ENCODE results near the gene RASA3. TPM values are rescaled to one million over a fixed set of nuclear protein-coding genes. Genes with fewer than 3 reads are reported as not detected.
A peak's percentile ranks its signal among the peaks of the same experiment; 100 is the strongest.
"Not testable (repeated sequence)": the region's sequence is repeated elsewhere in the genome, so short reads cannot be mapped to it uniquely, and the experiment has no call there.

RASA3 gene
- total RNA-seq, 2 donors from 2014 or later = 39.4 to 44.1 TPM

- Mint-ChIP-seq H3K27ac (peak overlapping the region; percentile 42 to 85), H3K36me3 (peaks cover 5 to 10% of the 10 kb centered on the region in 2 donors)
- DNase-seq (ENCODE audit: low spot score in 2 of 2) = no peak
Measured at GRCh38 chr13:114078461-114079451, 53.7 kb downstream of the RASA3 start.

GRCh38 chr13:114077933-114078325, 54.5 kb downstream of the RASA3 start:
- peaks cover 5 to 10% of the 10 kb centered on the region in 2 donors for H3K36me3 Mint-ChIP-seq
- no peaks in the 10 kb centered on the region for H3K9me3 Mint-ChIP-seq
- ATAC-seq = no peak
- DNase-seq (ENCODE audit: low spot score in 2 of 2) = no peak
- peak overlapping the region; percentile 32 to 85 for H3K27ac Mint-ChIP-seq

More at GRCh38 chr13:114078461-114079451, 53.7 kb downstream of the RASA3 start:
- no peaks in the 10 kb centered on the region for H3K9me3 Mint-ChIP-seq
- ATAC-seq = peak; percentile 33 to 49

GRCh38 chr13:114077099-114077932, 55.1 kb downstream of the RASA3 start:
- ATAC-seq (no peak), DNase-seq (ENCODE audit: low spot score in 2 of 2) (no peak)
- peak overlapping the region; percentile 32 to 85 for H3K27ac Mint-ChIP-seq
- no peaks in the 10 kb centered on the region for H3K9me3 Mint-ChIP-seq
- peaks cover 9 to 14% of the 10 kb centered on the region in 2 donors for H3K36me3 Mint-ChIP-seq

GRCh38 chr13:114076329-114077090, 55.9 kb downstream of the RASA3 start:
- no peaks in the 10 kb centered on the region for H3K9me3 Mint-ChIP-seq
- H3K36me3 Mint-ChIP-seq = peaks cover 17 to 18% of the 10 kb centered on the region in 2 donors
- no peak for ATAC-seq
- H3K27ac Mint-ChIP-seq = peak overlapping the region; percentile 32 to 74
- no peak for DNase-seq (ENCODE audit: low spot score in 2 of 2)

- not testable (repeated sequence) for DNase-seq (ENCODE audit: low spot score in 2 of 2); H3K9me3 Mint-ChIP-seq; ATAC-seq; H3K27ac Mint-ChIP-seq
- H3K36me3 Mint-ChIP-seq = peaks cover 23 to 24% of the 10 kb centered on the region in 2 donors
Measured at GRCh38 chr13:114075811-114076210, 56.6 kb downstream of the RASA3 start.

- ATAC-seq = no peak
- H3K27ac Mint-ChIP-seq = peak overlapping the region; percentile 53 to 54
- peaks cover 23 to 26% of the 10 kb centered on the region in 2 donors for H3K36me3 Mint-ChIP-seq
- no peak for DNase-seq (ENCODE audit: low spot score in 2 of 2)
- peaks cover 0 to 6% of the 10 kb centered on the region in 2 donors for H3K9me3 Mint-ChIP-seq
Measured at GRCh38 chr13:114074671-114075315, 57.6 kb downstream of the RASA3 start.

GRCh38 chr13:114073881-114074612, 58.4 kb downstream of the RASA3 start:
- Mint-ChIP-seq H3K9me3 (peaks cover 0 to 6% of the 10 kb centered on the region in 2 donors), H3K36me3 (peaks cover 23 to 26% of the 10 kb centered on the region in 2 donors), H3K27ac (peak overlapping the region in 1 of 2 donors; percentile 48)
- ATAC-seq = no peak
- no peak for DNase-seq (ENCODE audit: low spot score in 2 of 2)

- no peak for DNase-seq (ENCODE audit: low spot score in 2 of 2)
- Mint-ChIP-seq H3K27ac (peak overlapping the region in 1 of 2 donors; percentile 19), H3K36me3 (peaks cover 23 to 26% of the 10 kb centered on the region in 2 donors), H3K9me3 (peaks cover 0 to 6% of the 10 kb centered on the region in 2 donors)
- no peak for ATAC-seq
Measured at GRCh38 chr13:114072421-114072820, 60.0 kb downstream of the RASA3 start.

GRCh38 chr13:114071991-114072390, 60.4 kb downstream of the RASA3 start:
- Mint-ChIP-seq H3K36me3 (peaks cover 22 to 26% of the 10 kb centered on the region in 2 donors), H3K9me3 (peaks cover 0 to 6% of the 10 kb centered on the region in 2 donors), H3K27ac (peak overlapping the region in 1 of 2 donors; percentile 19)
- no peak for DNase-seq (ENCODE audit: low spot score in 2 of 2)
- no peak for ATAC-seq

- H3K9me3 Mint-ChIP-seq = peaks cover 0 to 6% of the 10 kb centered on the region in 2 donors
- DNase-seq (ENCODE audit: low spot score in 2 of 2) = no peak
- peaks cover 17 to 21% of the 10 kb centered on the region in 2 donors for H3K36me3 Mint-ChIP-seq
- H3K27ac Mint-ChIP-seq = peak overlapping the region; percentile 44 to 60
- no peak for ATAC-seq
Measured at GRCh38 chr13:114071410-114071809, 61.0 kb downstream of the RASA3 start.

GRCh38 chr13:114070098-114070799, 62.2 kb downstream of the RASA3 start:
- DNase-seq (ENCODE audit: low spot score in 2 of 2) = no peak
- no peak overlapping the region for H3K27ac Mint-ChIP-seq
- peaks cover 13 to 21% of the 10 kb centered on the region in 2 donors for H3K36me3 Mint-ChIP-seq
- peaks cover 0 to 6% of the 10 kb centered on the region in 2 donors for H3K9me3 Mint-ChIP-seq
- no peak for ATAC-seq

GRCh38 chr13:114069376-114070097, 62.9 kb downstream of the RASA3 start:
- Mint-ChIP-seq H3K27ac (no peak overlapping the region), H3K9me3 (peaks cover 0 to 6% of the 10 kb centered on the region in 2 donors), H3K36me3 (peaks cover 13 to 24% of the 10 kb centered on the region in 2 donors)
- ATAC-seq (no peak), DNase-seq (ENCODE audit: low spot score in 2 of 2) (no peak)

GRCh38 chr13:114068656-114069318, 63.6 kb downstream of the RASA3 start:
- DNase-seq (ENCODE audit: low spot score in 2 of 2) (no peak), ATAC-seq (no peak)
- H3K9me3 Mint-ChIP-seq = peaks cover 0 to 6% of the 10 kb centered on the region in 2 donors
- H3K36me3 Mint-ChIP-seq = peaks cover 13 to 25% of the 10 kb centered on the region in 2 donors
- peak overlapping the region; percentile 50 to 97 for H3K27ac Mint-ChIP-seq

Data from activated naive CD4-positive, alpha-beta T cell treated with anti-CD3 and anti-CD28 coated beads, Interleukin-2, amount 50 U/mL, for 72 hours (primary cell).